HUES48 (cell line): ENCODE data around the gene CMTM7.

ENCODE experiments used
- H3K27ac ChIP-seq: one replicate; pipeline ENCODE4 v1.7.0; 2013; ENCODE audit warnings: low read depth, low read length, inconsistent platforms
- H3K27me3 ChIP-seq: 2 replicates; pipeline ENCODE4 v1.6.1; 2013; ENCODE audit warnings: mild to moderate bottlenecking, low read length; ENCODE audit not compliant: control insufficient read depth, insufficient read depth
- H3K36me3 ChIP-seq: 2 replicates; pipeline ENCODE4 v1.6.1; 2013; ENCODE audit warnings: low read length; ENCODE audit not compliant: control insufficient read depth, insufficient read depth
- H3K4me1 ChIP-seq: 2 replicates; pipeline ENCODE4 v1.6.1; 2013; ENCODE audit warnings: mild to moderate bottlenecking, low read length; ENCODE audit not compliant: control insufficient read depth, insufficient read depth
- H3K4me3 ChIP-seq: 2 replicates; pipeline ENCODE4 v1.5.1; 2013; ENCODE audit warnings: mild to moderate bottlenecking, low read depth, low read length
- H3K9ac ChIP-seq: 2 replicates; pipeline ENCODE4 v1.6.1; 2013; ENCODE audit warnings: mild to moderate bottlenecking, low read depth, low read length, moderate library complexity
- H3K9me3 ChIP-seq: 2 replicates; pipeline ENCODE4 v1.6.1; 2013; ENCODE audit warnings: low read length; ENCODE audit not compliant: control insufficient read depth, insufficient read depth

The CMTM7 gene

DNA sequence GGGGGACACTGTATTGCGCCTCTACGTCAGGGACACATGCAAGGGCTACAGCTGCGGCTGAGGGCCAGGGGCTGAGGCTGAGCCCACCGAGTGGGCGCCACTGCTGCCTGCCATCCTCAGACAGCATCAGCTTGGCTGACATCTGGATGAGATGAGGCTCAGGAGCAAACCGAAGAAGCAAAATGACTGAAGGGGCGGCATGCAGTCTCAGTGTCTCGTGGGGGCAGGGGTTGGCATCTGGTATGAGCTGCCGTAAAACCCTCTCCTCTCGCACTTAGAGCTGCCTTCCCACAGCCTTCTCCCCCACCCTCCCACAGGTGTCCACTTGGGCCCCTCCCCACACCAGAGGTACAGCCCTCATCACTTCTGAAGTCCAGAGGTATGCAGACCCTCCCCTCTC is 24.2 kb upstream of the CMTM7 start:
- H3K9me3 ChIP-seq = no peaks in the 10 kb centered on the region
- no peak overlapping the region for H3K9ac ChIP-seq
- H3K4me1 ChIP-seq = peaks cover 12% of the 10 kb centered on the region
- no peaks in the 10 kb centered on the region for H3K27me3 ChIP-seq
- H3K27ac ChIP-seq = no peak overlapping the region
- H3K36me3 ChIP-seq = no peaks in the 10 kb centered on the region
- no peak overlapping the region for H3K4me3 ChIP-seq

DNA sequence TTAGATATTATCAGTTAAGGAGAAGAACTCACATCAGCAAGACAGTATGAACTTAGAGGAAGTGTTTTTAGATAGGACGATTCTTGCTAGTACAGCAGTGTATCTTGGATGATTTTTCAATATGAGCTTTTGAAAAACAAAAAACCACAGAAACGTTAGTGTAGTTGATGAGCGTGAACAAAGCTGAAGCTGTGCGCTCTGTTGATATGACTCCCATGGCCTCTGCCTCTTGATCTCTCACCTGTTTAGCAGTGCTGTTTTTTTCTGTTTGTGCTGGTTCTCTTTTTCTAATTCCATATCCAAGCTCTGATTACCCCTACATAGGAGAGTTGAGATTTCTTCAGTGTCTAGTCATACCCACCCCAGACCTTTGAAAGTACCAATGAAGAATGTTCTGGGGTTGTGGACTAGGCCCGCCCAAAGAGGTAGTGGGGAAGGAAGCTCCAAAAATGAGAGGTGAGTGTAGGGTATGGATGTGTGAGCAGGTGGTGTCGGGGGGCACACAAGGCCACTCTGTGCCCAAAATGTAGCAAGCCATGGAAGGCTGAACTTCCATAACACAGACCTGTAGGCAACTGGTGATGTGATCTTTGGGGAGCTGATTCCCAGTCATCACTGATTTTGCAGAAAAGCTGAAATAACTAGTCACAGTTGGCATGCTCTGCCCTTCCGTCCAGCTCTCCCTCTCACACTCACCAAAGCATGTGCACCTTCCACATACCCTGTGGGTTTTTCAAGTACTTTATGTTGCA is 20.0 kb upstream of the CMTM7 start:
- H3K36me3 ChIP-seq = no peaks in the 10 kb centered on the region
- no peak overlapping the region for H3K27ac ChIP-seq
- H3K4me3 ChIP-seq = no peak overlapping the region
- no peaks in the 10 kb centered on the region for H3K9me3 ChIP-seq
- H3K4me1 ChIP-seq = peaks cover 11% of the 10 kb centered on the region
- no peaks in the 10 kb centered on the region for H3K27me3 ChIP-seq
- no peak overlapping the region for H3K9ac ChIP-seq

DNA sequence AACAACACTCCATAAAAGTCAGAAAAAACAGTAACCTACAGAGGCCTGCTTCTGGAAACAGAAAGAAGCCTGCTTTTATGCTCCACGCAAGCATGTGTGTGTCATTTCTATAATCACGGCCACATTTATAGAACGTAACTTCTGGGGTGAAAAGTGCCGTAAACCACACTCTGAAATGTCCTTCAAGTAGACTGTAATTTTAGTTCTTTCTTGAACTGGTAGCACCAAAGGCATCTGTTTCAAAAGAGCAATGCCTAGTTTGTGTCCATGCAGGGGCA is 19.5 kb upstream of the CMTM7 start:
- Histone ChIP-seq H3K4me3 (no peak overlapping the region), H3K27me3 (no peaks in the 10 kb centered on the region), H3K9ac (no peak overlapping the region), H3K36me3 (no peaks in the 10 kb centered on the region), H3K27ac (no peak overlapping the region), H3K4me1 (peaks cover 6% of the 10 kb centered on the region), H3K9me3 (no peaks in the 10 kb centered on the region)

GRCh38 chr3:32373276-32373675 is 18.4 kb upstream of the CMTM7 start:
- Histone ChIP-seq H3K4me3 (no peak overlapping the region), H3K4me1 (no peaks in the 10 kb centered on the region), H3K9me3 (no peaks in the 10 kb centered on the region), H3K36me3 (no peaks in the 10 kb centered on the region), H3K27me3 (no peaks in the 10 kb centered on the region), H3K27ac (no peak overlapping the region), H3K9ac (no peak overlapping the region)

GRCh38 chr3:32373844-32374243 is 17.8 kb upstream of the CMTM7 start:
- Histone ChIP-seq H3K9me3 (no peaks in the 10 kb centered on the region), H3K27ac (no peak overlapping the region), H3K36me3 (no peaks in the 10 kb centered on the region), H3K4me1 (no peaks in the 10 kb centered on the region), H3K9ac (no peak overlapping the region), H3K4me3 (no peak overlapping the region), H3K27me3 (no peaks in the 10 kb centered on the region)

DNA sequence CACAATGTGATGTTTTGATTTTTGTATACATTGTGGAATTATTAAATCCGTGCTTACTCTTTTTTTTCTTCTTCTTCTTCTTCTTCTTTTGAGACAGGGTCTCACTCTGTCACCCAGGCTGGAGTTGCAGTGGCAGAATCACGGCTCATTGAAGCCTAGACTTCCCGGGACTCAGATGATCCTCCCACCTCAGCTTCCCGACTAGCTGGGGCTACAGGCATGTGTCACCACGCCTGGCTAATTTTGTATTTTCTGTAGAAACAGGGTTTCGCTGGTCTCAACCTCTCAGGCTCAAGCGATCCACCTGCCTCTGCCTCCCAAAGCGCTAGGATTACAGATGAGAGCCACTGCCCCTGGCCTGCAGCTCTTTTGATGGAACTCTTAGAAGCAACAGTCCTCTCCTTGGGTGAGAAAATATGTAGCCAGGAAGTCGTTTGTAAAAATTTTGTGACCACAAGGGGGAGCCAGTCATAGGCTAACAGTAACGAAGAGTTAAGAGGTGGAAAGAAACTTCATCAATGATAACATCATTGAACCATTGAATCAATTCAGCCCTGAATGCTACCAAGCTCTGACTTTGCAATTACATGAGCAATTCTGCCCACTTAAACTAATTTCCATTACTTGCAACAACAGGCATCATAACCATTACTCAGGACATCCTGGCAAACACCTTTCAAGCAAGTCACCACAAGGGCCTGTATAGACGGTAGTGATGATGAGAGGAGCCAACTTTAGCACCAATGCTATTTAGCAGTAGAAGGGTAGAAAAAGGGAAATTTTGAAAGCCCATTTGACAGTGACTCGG is 16.7 kb upstream of the CMTM7 start:
- H3K4me1 ChIP-seq = 0 out of 2 replicates have a peak, but pooled peaks cover under 1% of the 10 kb centered on the region
- no peaks in the 10 kb centered on the region for H3K9me3 ChIP-seq
- H3K9ac ChIP-seq = no peak overlapping the region
- H3K4me3 ChIP-seq = no peak overlapping the region
- no peak overlapping the region for H3K27ac ChIP-seq
- no peaks in the 10 kb centered on the region for H3K36me3 ChIP-seq
- H3K27me3 ChIP-seq = no peaks in the 10 kb centered on the region

DNA sequence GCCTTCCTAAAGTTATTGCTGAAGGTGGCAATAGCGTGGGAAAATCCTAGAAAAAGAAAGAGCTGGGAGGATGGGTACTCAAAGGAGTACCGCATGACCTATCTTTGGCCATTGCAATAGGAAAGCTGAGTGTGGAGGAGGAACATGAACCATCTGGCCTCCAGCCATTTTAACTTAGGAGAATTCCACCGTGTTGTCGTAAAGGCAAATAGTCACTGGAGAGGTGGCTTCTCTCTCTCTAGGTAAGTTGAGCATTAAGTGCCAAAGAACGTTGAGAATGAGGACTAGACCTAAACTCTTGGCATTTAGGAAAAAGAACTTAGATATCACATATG is 16.1 kb upstream of the CMTM7 start:
- no peaks in the 10 kb centered on the region for H3K27me3 ChIP-seq
- no peaks in the 10 kb centered on the region for H3K9me3 ChIP-seq
- H3K36me3 ChIP-seq = no peaks in the 10 kb centered on the region
- no peak overlapping the region for H3K4me3 ChIP-seq
- H3K27ac ChIP-seq = no peak overlapping the region
- no peak overlapping the region for H3K9ac ChIP-seq
- H3K4me1 ChIP-seq = 0 out of 2 replicates have a peak, but pooled peaks cover 4% of the 10 kb centered on the region

DNA sequence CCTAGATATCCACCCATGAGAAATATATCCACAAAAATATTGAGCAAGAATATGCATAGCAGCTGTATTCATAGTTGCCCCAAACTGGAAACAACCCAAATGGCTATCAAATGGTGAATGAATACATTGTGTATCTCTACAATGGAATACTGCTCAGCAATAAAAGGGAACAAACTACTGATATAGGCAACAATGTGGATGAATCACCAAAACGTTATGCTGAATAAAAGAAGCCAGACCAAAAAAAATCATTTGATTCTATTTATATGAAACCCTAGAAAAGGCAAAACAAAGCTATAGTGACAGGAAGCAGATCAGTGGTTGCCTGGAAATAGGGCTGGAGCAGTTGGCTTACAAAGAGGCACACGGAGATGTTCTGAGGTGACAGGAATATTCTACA is 15.5 kb upstream of the CMTM7 start:
- no peaks in the 10 kb centered on the region for H3K27me3 ChIP-seq
- no peak overlapping the region for H3K27ac ChIP-seq
- H3K36me3 ChIP-seq = no peaks in the 10 kb centered on the region
- no peaks in the 10 kb centered on the region for H3K9me3 ChIP-seq
- no peak overlapping the region for H3K4me3 ChIP-seq
- 0 out of 2 replicates have a peak, but pooled peaks cover 4% of the 10 kb centered on the region for H3K4me1 ChIP-seq
- no peak overlapping the region for H3K9ac ChIP-seq

- no peak overlapping the region for H3K27ac ChIP-seq
- no peaks in the 10 kb centered on the region for H3K9me3 ChIP-seq
- no peaks in the 10 kb centered on the region for H3K27me3 ChIP-seq
- no peak overlapping the region for H3K9ac ChIP-seq
- H3K4me3 ChIP-seq = no peak overlapping the region
- H3K36me3 ChIP-seq = no peaks in the 10 kb centered on the region
- 0 out of 2 replicates have a peak, but pooled peaks cover 4% of the 10 kb centered on the region for H3K4me1 ChIP-seq
Measured at GRCh38 chr3:32379831-32380500, 11.7 kb upstream of the CMTM7 start.

GRCh38 chr3:32381922-32382321 is 9.7 kb upstream of the CMTM7 start:
- 0 out of 2 replicates have a peak, but pooled peaks cover 4% of the 10 kb centered on the region for H3K4me1 ChIP-seq
- H3K4me3 ChIP-seq = no peak overlapping the region
- H3K27ac ChIP-seq = no peak overlapping the region
- no peak overlapping the region for H3K9ac ChIP-seq
- no peaks in the 10 kb centered on the region for H3K27me3 ChIP-seq
- H3K9me3 ChIP-seq = no peaks in the 10 kb centered on the region
- no peaks in the 10 kb centered on the region for H3K36me3 ChIP-seq

- H3K27me3 ChIP-seq = no peaks in the 10 kb centered on the region
- no peaks in the 10 kb centered on the region for H3K36me3 ChIP-seq
- H3K4me1 ChIP-seq = 0 out of 2 replicates have a peak, but pooled peaks cover 4% of the 10 kb centered on the region
- H3K9ac ChIP-seq = no peak overlapping the region
- no peak overlapping the region for H3K27ac ChIP-seq
- no peak overlapping the region for H3K4me3 ChIP-seq
- H3K9me3 ChIP-seq = no peaks in the 10 kb centered on the region
Measured at GRCh38 chr3:32383136-32383711, 8.4 kb upstream of the CMTM7 start.
